Stimulated activated CD4-positive, alpha-beta T cell treated with anti-CD3 and anti-CD28 coated beads, Interleukin-4, amount 100 ng/mL, for 1 hour (primary cell): Measurements from ENCODE around the gene IGSF6.
"Not testable (repeated sequence)": the region's sequence is repeated elsewhere in the genome, so short reads cannot be mapped to it uniquely, and the experiment has no call there.

Experiments used
- DNase-seq: peaks from one replicate; pipeline ENCODE4 v3.0.0-alpha.2; 2020

The IGSF6 gene, protein sequence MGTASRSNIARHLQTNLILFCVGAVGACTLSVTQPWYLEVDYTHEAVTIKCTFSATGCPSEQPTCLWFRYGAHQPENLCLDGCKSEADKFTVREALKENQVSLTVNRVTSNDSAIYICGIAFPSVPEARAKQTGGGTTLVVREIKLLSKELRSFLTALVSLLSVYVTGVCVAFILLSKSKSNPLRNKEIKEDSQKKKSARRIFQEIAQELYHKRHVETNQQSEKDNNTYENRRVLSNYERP

DNA sequence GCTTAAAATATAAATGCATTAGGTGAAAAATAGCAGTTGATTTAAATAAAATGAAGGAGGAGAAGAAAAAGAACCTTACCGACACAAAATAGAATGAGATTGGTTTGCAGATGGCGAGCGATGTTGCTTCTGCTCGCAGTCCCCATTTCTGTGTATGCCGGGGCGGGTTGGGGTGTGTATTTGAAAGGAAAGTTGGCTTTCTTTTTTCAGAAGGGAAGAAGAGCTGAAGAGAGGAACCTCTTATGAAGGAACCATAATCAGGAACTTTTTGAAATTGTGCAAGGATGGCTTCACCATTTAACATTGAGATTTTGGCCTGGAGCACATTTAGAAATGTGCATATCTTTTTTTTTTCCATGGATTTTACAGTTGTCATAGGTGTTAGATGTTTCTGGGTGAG lies at the start of gene IGSF6:
Gene IGSF6, minus strand, starts transcription at position 156 of the 400 bp plus-strand sequence. Its CDS starts 10 bp downstream, at position 146.
- DNase-seq = no peak

DNA sequence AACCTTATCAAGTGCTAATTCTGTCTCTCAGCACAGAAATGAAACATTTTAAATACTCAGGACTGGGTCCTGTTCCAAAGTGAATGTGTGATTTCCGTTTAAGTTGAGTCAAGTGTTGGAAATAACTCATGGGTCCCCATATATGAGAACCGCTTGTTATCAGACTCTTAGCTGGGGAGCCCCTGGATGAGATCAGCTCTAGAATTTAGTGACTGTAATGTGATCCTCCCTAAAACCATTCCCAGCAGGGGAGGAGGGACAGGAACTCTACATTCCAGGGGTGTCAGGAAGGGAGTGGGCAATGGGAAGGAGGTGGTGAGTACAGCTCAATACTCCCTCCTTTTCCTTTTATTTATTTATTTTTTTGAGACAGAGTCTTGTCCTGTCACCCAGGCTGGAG lies 48.9 kb upstream of the IGSF6 start:
- DNase-seq = no peak

DNA sequence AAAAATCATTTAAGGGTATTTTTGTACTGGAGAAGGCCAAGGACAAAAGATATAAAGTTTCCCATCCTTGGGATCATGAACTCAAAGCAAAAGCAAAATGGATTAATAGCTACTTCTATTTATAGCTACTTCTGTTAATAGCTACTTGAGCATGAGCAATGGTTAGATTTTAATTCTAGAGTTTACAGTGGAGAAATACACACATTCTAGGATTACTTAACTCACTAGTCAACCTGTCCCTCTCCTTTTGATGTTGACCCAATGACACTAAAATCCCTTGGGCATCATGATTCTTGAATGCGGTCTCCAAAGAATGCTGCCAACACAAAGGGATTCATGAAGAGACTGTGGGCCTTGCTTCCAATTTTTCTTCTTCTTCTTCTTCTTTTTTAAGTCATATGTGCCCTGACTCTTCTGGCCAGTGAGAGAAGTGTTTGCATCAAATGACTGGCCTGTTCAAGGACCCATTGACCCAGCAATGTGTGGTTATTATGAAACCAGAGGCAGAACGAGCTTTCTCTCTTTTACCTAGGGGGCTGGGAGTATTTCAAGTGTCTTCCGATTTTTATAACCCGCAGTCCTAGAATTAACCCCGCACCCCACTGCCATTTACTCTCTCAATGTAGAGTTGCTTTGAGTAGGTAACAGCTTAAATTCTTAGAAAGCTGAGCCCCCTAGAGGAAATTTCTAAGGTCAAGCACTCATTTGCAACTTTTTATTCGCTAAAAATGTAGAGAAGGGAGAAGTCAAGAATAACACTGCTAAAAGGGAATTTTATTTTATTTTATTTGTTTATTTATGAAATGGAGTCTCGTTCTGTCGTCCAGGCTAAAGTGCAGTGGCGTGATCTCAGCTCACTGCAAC lies 46.0 kb upstream of the IGSF6 start:
- no peak for DNase-seq

DNA sequence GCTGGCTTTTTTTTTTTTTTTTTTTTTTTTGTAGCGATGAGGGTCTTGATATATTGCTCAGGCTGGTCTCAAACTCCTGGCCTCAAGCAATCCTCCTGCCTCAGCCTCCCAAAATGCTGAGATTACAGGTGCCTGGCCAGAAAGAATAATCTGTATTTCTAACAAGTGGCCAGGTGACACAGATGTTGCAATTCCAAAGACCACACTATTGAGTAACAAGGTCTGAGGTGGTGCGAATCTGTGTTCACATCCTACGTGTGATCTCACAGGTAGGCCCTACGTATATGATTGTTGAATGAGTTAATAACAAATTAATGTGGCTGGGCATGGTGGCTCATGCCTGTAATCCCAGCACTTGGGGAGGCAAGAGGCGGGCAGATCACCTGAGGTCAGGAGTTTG lies 44.6 kb upstream of the IGSF6 start:
- DNase-seq = no peak

DNA sequence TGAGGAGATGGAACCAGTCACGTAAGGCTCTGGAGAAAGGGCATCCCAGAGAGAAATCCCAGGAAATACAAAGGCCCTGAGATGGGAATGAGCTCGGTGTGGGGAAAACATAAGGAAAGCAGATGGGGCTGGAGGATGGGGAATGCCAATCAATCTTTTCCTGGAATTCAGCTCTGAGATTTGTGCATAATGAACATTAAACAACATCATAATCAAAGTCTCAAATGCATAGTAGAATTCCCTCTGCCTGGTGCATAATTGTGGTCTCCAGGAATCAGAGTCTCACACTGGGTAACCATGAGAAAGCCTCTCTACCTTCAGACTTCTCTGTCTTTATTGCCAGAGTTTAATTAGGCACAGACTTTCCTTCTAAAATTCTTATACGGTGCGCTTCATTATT lies 42.2 kb upstream of the IGSF6 start:
- DNase-seq = no peak

DNA sequence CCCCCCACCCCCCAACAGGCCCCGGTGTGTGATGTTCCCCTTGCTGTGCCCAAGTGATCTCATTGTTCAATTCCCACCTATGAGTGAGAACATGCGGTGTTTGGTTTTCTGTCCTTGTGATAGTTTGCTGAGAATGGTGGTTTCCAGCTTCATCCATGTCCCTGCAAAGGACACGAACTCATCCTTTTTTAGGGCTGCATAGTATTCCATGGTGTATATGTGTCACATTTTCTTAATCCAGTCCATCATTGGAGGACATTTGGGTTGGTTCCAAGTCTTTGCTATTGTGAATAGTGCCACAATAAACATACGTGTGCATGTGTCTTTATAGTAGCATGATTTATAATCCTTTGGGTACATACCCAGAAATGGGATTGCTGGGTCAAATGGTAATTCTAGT lies 38.6 kb upstream of the IGSF6 start:
- DNase-seq = not testable (repeated sequence)

DNA sequence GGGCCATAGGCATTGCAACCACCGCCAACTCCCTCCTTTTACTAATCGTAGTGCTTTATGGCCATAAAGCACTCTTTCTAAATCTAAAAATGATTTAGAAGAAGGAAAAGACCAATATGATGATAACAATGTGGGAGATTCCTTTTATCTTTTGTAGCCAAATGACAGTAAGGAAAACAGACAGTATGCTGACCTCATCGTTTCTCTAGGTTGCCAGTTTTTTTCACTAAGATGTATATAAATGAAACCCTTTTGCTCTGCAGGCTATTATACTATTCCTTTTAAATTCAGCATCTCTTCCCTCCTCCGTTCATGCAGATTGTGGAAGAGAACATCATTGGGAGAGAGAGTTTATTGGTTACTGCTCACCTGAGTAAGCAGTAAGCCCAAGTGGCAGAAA lies 36.7 kb upstream of the IGSF6 start:
- no peak for DNase-seq

DNA sequence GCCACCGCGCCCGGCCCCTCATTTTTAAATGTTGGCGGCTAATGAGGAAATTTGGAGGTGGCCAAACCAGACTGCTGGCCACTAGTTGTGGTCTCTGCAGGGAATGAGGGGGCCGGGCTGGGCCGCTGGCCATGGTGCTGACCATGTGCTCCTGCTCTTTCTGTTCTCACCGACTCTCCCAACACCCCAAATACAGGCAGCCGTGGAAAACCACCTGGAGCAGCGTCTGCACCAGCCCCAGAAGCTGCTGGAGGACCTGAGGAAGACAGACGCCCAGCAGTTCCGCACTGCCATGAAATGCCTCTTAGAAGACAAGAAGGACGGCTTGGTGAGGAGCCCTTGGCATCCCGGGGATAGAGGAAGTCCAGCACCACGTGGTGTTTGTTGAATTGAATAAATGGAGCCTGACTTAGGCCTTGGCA lies 32.6 kb upstream of the IGSF6 start:
- DNase-seq = no peak

DNA sequence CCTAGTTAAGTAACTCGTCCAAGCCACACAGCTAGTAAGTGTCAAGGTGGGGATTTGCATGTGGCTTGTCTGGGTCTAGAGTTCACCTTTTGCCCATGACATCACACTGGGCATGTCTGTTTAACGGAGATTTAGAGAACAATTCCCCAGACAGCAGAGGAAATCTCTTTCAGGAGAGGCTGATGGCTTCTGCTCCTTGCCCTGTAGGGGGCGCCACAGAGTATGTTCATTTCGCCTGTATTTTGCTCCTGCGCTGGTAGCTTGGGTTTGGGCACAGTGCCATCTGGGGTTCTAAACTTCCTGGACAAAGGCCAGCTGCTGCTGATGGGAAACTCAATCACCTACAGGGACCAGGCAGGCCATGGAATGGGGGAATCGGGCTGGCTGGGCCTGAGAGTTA lies 31.8 kb upstream of the IGSF6 start:
- DNase-seq = peak; percentile 33

DNA sequence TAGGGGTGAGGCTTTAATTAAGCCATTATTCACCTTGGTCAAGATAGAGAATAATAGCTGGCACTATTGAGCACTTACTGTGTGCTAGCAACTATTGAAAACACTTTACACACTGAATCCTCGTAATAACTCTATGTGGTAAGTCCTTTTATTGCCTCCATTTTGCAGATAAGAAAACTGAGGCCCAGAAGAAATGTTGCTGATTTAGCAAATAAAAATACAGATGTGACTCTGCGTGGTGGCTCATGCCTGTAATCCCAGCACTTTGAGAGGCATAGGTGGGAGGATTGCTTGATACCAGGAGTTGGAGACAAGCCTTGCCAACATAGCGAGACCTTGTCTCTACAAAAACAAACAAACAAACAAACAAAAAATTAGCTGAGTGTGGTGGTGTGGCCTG lies 30.8 kb upstream of the IGSF6 start:
- DNase-seq = no peak

DNA sequence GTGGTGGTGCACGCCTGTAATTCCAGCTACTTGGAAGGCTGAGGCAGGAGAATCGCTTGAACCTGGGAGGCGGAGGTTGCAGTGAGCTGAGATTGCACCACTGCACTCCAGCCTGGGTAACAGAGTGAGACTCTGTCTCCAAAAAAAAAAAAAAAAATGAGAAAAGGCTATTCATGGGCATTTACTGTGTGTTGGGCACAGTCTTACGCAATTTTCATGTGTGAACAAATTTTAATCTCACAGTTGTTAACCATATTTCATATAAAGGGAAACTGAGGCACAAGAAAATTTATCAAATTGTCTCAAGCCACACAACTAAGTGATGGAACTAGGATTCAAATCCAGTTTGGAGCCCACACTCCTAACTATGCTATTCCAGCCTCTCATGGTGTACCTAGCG lies 28.3 kb upstream of the IGSF6 start:
- not testable (repeated sequence) for DNase-seq

DNA sequence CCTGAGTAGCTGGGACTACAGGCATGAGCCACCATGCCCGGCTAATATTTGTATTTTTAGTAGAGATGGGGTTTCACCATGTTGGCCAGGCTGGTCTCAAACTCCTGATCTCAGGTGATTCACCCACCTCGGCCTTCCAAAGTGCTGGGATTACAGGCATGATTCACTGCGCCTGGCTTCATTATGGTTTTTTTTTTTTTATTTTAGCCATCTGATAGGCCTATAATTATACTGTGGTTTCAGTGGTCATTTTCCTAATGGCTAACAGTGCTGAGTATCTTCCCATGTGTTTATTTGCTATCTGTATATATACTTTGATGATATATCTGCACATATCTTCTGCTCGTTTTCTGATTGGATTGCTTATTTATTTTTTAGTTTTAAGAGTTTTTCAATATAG lies 22.0 kb upstream of the IGSF6 start:
- not testable (repeated sequence) for DNase-seq

DNA sequence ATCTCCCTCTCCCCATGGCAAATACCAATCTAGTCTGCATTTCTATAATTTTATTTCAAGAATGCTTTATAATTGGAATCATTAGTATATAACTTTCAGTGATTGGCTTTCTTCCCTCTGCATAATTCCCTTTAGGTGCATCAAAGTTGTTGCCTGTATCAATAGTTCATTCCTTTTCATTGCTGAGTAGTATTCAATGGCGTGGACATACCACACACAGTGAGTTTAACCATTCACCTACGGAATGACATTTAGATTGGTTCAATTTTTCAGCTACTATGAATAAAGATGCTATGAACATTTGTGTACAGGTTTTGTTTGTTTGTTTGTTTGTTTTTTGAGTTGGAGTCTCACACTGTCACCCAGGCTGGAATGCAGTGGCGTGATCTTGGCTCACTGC lies 21.1 kb upstream of the IGSF6 start:
- DNase-seq = no peak

DNA sequence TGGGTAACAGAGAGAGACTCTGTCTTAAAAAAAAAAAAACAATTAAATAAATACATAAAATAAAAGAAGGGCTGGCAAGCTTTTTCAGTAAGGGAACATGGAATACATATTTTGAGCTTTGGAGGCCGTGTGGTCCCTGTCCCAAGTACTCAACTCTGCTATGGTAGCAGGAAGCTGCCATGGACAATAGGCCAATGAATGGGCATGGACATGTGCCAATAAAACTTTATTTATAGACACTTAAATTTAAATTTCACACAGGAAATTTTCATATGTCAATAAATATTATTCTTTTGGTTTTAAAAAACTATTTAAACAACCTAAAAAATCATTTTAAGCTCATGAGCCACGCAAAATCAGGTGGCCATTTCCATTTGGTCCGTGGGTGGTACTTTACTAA lies 15.2 kb upstream of the IGSF6 start:
- no peak for DNase-seq

DNA sequence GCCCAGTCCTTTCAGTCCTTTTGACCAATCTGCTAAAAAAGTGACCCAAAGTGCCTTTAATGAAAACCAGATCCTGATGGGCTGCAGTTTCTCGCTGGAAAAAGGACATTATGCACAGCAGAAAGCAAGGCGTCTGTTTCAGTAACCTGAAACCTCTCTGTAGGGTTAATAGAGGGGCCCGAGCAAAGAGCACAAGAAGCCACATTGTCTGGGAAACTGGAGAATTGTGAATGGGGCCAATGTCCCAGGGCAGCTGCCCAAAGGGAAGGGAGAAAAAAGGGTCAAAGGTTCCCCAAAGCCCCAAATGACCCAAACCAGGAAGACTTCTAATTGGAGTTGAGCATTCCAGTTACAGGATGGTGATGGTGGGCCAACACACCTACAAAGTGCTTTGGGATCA lies 14.4 kb upstream of the IGSF6 start:
- DNase-seq = no peak

DNA sequence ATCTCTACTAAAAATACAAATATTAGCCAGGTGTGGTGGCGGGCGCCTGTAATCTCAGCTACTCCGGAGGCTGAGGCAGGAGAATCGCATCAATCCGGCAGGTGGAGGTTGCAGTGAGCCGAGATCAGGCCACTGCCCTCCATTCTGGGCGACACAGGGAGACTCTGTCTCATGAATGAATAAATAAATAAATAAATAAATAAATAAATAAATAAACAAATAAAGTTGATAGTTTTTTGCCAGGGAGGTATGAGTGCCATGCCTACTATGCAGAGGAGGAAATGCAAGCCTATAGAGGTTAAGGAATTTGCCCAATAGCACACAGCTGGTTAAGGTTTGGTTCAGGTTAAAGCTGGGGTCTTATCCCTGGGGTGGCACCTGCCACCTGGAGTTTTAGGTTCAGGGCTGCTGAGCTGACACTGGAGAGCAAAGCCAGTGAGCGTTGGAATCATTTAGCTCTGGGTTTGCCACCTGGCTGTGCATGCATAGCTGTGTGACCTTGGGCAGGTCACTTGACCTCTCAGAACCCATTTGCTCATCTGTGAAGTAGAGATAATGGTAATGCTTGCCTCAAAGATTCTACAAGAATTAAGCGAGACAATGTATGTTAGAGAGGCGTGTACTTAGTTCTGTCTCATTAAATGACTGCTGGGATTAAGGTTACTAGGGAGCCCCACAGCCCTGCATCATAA lies 12.5 kb upstream of the IGSF6 start:
- DNase-seq = no peak

DNA sequence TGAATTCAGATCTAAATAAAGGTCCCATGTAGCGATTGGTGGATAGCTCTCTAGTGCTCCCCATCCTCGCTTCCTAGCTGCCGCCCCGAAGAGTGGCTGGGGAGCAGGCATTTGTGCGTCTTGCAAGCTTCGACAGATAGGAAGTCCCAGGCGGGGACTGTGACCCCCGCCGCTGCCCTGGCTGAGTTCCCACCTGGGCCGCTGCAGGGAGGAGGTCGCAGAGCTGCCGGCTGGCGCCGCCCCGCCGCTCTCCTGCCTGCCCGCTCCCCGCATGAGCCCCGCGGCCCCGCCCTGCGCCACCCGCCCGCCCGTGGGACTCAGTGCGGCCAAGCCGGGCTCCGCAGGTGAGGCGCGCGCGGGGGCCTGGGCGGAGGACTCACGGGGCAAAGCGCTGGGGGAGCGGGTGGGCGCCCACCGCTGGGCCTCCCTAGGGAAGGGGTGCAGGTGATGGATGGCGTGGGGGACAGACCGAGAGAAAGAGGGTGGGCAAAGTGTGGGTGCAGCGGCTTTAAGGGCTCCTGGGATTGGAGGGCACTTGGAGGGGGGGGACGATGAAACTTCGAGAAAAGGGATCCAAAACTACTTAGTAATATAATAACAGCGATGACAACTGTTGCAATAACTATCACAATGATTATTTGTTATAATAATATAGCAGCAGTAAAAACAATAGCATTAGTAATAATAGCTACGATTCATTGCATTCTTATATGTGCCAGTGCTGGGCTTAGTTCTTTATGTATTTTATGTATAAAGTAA lies 11.7 kb upstream of the IGSF6 start, which contains the start of gene OTOA:
Gene OTOA, plus strand, starts transcription at position 80 of the 759 bp plus-strand sequence. CDS start 14,547 bp downstream, outside the sequence.
- DNase-seq = peak; percentile 34

DNA sequence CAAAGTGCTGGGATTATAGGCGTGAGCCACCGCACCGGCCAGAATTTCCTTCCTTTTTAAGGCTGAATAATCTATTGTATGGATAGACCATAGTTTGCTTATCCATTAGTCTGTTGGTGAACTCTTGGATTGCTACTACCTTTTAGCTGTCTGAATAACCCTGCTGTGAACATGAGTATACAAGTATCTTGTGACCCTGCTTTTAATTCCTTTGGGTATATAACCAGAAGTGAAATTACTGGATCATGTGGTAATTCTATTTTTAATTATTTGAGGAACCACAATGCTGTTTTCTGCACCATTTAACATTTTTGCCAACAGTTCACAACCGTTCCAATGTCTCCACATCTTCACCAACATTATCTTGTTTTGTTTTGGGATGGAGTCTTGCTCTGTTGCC lies 6.7 kb upstream of the IGSF6 start:
- no peak for DNase-seq

DNA sequence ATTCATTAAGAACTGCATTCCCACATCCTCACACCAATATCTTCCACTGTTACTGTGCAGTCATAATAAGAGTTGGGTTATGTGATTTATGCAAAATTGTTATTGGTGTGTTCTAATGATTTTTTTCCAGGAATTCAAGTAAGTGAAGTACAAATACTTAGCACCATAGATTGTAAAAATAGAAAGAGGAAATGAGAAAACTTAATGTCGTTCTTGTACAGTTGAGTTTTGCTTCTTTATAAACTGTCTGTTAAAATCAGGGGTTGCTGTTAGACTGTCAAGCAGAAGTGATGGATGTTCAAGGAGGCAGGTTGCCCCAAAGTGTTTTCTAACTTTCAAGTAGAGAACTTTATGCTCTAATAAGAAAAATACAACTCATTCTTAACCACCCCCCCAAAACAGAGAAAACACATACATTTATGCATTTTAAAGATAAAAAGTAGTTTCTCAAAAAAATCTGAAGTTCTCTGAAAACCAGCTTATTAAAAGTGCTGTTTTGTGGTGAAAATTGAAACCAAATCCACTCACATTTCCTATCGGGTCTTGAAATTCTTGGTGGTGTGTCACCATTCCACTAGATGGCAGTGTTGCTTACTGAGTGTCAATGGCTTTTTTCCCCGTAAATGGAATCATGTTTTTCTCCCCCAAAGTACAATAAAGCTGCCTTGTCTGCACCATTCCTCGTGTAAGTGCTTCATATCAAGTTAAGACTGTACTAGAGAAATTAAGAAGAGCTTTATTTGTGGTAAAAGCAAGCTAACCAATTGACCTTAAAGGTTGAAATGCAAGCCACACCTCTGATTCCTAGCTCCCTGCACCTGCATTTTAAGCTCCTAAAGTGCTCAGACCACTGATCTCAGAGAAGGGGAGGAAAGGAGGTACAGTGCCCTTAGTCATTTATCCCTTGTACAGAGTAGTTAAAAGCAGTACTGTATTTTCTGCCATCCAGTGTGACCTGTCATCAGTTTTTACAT lies 4.7 kb upstream of the IGSF6 start:
- no peak for DNase-seq

DNA sequence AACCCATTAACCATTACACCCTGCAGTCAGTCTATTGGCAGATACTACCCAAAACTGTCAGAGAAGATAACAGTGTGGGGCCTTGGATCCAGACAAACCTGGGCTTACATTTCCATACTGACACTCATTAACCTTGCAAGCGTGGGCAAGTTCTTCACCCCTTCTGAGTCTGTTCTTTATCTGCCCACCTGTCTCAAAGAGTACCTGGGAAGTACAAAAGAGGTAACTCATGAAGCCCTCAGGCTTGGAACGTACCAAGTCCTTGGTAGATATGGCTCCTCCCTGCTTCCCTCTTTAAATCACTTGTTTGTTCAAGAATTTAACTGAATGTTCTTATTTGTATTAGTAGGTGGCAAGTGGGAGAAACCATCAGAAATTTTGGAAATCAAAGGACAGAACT lies 2.5 kb upstream of the IGSF6 start:
- no peak for DNase-seq

DNA sequence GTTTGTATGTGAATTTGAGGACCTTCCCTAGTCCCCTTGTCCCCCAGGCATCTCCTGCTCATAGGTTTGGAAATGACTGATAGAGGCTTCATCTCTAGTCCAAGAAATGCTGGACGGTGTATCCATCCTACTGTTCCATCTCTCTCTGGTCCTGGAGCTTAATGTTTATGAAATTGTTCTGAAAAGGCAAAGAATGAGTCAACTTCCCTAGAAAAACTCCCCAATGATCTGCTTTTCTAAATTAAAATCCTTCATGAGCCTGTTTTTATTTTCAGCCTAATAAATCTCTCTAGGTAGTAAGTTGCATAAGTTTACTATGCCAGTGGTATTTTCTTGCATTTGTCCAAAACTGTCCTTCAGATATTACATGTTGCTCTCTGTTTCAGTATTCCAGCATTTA lies 2.1 kb upstream of the IGSF6 start:
- no peak for DNase-seq

DNA sequence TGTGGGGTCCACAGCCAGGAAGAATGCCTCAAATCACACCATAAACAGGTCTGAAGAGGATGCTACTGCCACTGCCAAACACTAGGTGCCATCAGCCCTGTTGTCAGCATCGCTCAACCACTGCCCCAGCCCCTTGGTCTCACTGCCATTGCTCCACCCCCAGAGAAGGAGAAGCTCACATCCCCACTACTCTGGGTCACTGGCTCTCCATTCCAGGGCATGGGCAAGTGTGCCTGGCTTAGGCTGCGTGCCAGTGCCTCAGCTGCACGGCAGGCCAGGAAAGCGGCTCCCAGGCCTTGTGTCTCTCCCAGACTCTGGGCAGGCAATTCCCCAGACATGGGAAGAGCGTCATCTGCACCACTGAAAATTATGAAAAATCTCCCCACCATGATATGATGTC lies 1.2 kb upstream of the IGSF6 start:
- no peak for DNase-seq
